Central memory CD8-positive, alpha-beta T cell (primary cell): Measurements from ENCODE around the gene PRM2.
"Not testable (repeated sequence)": the region's sequence is repeated elsewhere in the genome, so short reads cannot be mapped to it uniquely, and the experiment has no call there.

Experiments used
- ATAC-seq: fragments of 150-1000 bp; cut with Tn5 transposase; replicated peaks from 2 replicates; pipeline ENCODE4 v1.10.0; 2022; ENCODE audit warnings: mild to moderate bottlenecking, moderate FRiP score, moderate number of reproducible peaks; ENCODE audit not compliant: poor library complexity, severe bottlenecking; ENCODE audit errors: extremely low read depth
- DNase-seq, 2 donors: peaks; one replicate each; pipeline ENCODE4 v3.0.0; 2021; ENCODE audit warnings: low spot score in 2 of 2
- H3K27ac Mint-ChIP-seq: one replicate; pipeline ENCODE4 v1.8.0; 2022; ENCODE audit warnings: low read depth, mild to moderate bottlenecking, moderate library complexity, mixed read lengths
- H3K27me3 Mint-ChIP-seq: one replicate; pipeline ENCODE4 v1.8.0; 2022; ENCODE audit warnings: mixed read lengths
- H3K36me3 Mint-ChIP-seq: one replicate; pipeline ENCODE4 v1.8.0; 2022; ENCODE audit warnings: mild to moderate bottlenecking, moderate library complexity, mixed read lengths; ENCODE audit not compliant: insufficient read depth
- H3K4me1 Mint-ChIP-seq: one replicate; pipeline ENCODE4 v1.8.0; 2022; ENCODE audit warnings: mixed read lengths
- H3K4me3 Mint-ChIP-seq: one replicate; pipeline ENCODE4 v1.8.0; 2022; ENCODE audit warnings: mild to moderate bottlenecking, moderate library complexity, mixed read lengths
- H3K9me3 Mint-ChIP-seq: one replicate; pipeline ENCODE4 v1.8.0; 2022; ENCODE audit warnings: mixed read lengths

PRM2 gene

GRCh38 chr16:11291091-11291703 is 14.9 kb upstream of the PRM2 start:
- no peaks in the 10 kb centered on the region for H3K4me1 Mint-ChIP-seq
- H3K36me3 Mint-ChIP-seq, result no peaks in the 10 kb centered on the region
- no peak overlapping the region for H3K27ac Mint-ChIP-seq
- DNase-seq (no peak), ATAC-seq (no peak)
- H3K4me3 Mint-ChIP-seq, result no peak overlapping the region
- no peaks in the 10 kb centered on the region for H3K9me3 Mint-ChIP-seq
- peaks cover 77% of the 10 kb centered on the region for H3K27me3 Mint-ChIP-seq

- no peak overlapping the region for H3K4me3 Mint-ChIP-seq
- no peak overlapping the region for H3K27ac Mint-ChIP-seq
- ATAC-seq, result no peak
- H3K36me3 Mint-ChIP-seq, result no peaks in the 10 kb centered on the region
- H3K4me1 Mint-ChIP-seq, result no peaks in the 10 kb centered on the region
- no peaks in the 10 kb centered on the region for H3K9me3 Mint-ChIP-seq
- DNase-seq, result no peak
- H3K27me3 Mint-ChIP-seq, result peaks cover 81% of the 10 kb centered on the region
Observed at GRCh38 chr16:11290102-11290893, 14.0 kb upstream of the PRM2 start.

GRCh38 chr16:11289696-11290095 is 13.4 kb upstream of the PRM2 start:
- ATAC-seq, H3K4me1 Mint-ChIP-seq, H3K4me3 Mint-ChIP-seq, H3K9me3 Mint-ChIP-seq, DNase-seq, H3K36me3 Mint-ChIP-seq, H3K27ac Mint-ChIP-seq: not testable (repeated sequence)
- H3K27me3 Mint-ChIP-seq, result peaks cover 81% of the 10 kb centered on the region

- no peaks in the 10 kb centered on the region for H3K9me3 Mint-ChIP-seq
- no peak for ATAC-seq
- no peak overlapping the region for H3K27ac Mint-ChIP-seq
- H3K36me3 Mint-ChIP-seq, result no peaks in the 10 kb centered on the region
- peaks cover 81% of the 10 kb centered on the region for H3K27me3 Mint-ChIP-seq
- no peaks in the 10 kb centered on the region for H3K4me1 Mint-ChIP-seq
- no peak for DNase-seq
- no peak overlapping the region for H3K4me3 Mint-ChIP-seq
Observed at GRCh38 chr16:11289202-11289601, 12.9 kb upstream of the PRM2 start.

GRCh38 chr16:11285842-11286241 is 9.6 kb upstream of the PRM2 start:
- Mint-ChIP-seq H3K36me3 (no peaks in the 10 kb centered on the region), H3K27me3 (peaks cover 51% of the 10 kb centered on the region), H3K4me3 (no peak overlapping the region), H3K4me1 (no peaks in the 10 kb centered on the region), H3K9me3 (no peaks in the 10 kb centered on the region), H3K27ac (no peak overlapping the region)
- ATAC-seq, result no peak
- DNase-seq, result no peak

- no peak for ATAC-seq
- H3K27ac Mint-ChIP-seq, result no peak overlapping the region
- H3K4me3 Mint-ChIP-seq, result no peak overlapping the region
Observed at GRCh38 chr16:11283820-11284248, 7.6 kb upstream of the PRM2 start.

GRCh38 chr16:11280616-11281522 is 4.6 kb upstream of the PRM2 start, which contains the start of gene PRM1:
PRM1 (minus strand) TSS chr16:11281330; CDS start chr16:11281238, 92 bp downstream.
- H3K27me3 Mint-ChIP-seq, result peaks cover 11% of the 10 kb centered on the region
- DNase-seq, result no peak
- no peaks in the 10 kb centered on the region for H3K36me3 Mint-ChIP-seq
- H3K27ac Mint-ChIP-seq, result no peak within 1 kb of the TSS
- no peaks in the 10 kb centered on the region for H3K4me1 Mint-ChIP-seq
- no peak for ATAC-seq
- H3K9me3 Mint-ChIP-seq, result no peaks in the 10 kb centered on the region
- no peak within 1 kb of the TSS for H3K4me3 Mint-ChIP-seq

More at GRCh38 chr16:11283820-11284248, 7.6 kb upstream of the PRM2 start:
- no peaks in the 10 kb centered on the region for H3K9me3 Mint-ChIP-seq
- no peak for DNase-seq
- no peaks in the 10 kb centered on the region for H3K4me1 Mint-ChIP-seq
- no peaks in the 10 kb centered on the region for H3K36me3 Mint-ChIP-seq
- H3K27me3 Mint-ChIP-seq, result peaks cover 31% of the 10 kb centered on the region

- Mint-ChIP-seq H3K9me3 (no peaks in the 10 kb centered on the region), H3K4me1 (no peaks in the 10 kb centered on the region), H3K27ac (no peak overlapping the region), H3K36me3 (no peaks in the 10 kb centered on the region), H3K27me3 (peaks cover 10% of the 10 kb centered on the region), H3K4me3 (no peak overlapping the region)
- ATAC-seq (no peak), DNase-seq (no peak)
Observed at GRCh38 chr16:11278681-11279628, 2.7 kb upstream of the PRM2 start.

GRCh38 chr16:11277607-11278337 is 1.5 kb upstream of the PRM2 start:
- Mint-ChIP-seq H3K4me3 (no peak overlapping the region), H3K9me3 (no peaks in the 10 kb centered on the region), H3K36me3 (no peaks in the 10 kb centered on the region), H3K4me1 (no peaks in the 10 kb centered on the region), H3K27me3 (peaks cover 10% of the 10 kb centered on the region), H3K27ac (no peak overlapping the region)
- DNase-seq (no peak), ATAC-seq (no peak)

- Mint-ChIP-seq H3K36me3 (no peaks in the 10 kb centered on the region), H3K27me3 (peaks cover 10% of the 10 kb centered on the region), H3K4me1 (no peaks in the 10 kb centered on the region), H3K9me3 (no peaks in the 10 kb centered on the region), H3K27ac (no peak overlapping the region), H3K4me3 (no peak overlapping the region)
- ATAC-seq (no peak), DNase-seq (no peak)
Observed at GRCh38 chr16:11276896-11277593, 765 bp upstream of the PRM2 start.

- H3K4me1 Mint-ChIP-seq, result no peaks in the 10 kb centered on the region
- no peaks in the 10 kb centered on the region for H3K36me3 Mint-ChIP-seq
- no peak overlapping the region for H3K4me3 Mint-ChIP-seq
- DNase-seq (no peak), ATAC-seq (no peak)
- H3K27me3 Mint-ChIP-seq, result peaks cover 10% of the 10 kb centered on the region
- H3K9me3 Mint-ChIP-seq, result no peaks in the 10 kb centered on the region
- no peak overlapping the region for H3K27ac Mint-ChIP-seq
Observed at GRCh38 chr16:11274964-11275363, 1.3 kb downstream of the PRM2 start.
